22Rv1 (cell line): ENCODE results near the gene AFF2.

ENCODE experiments used
- CTCF ChIP-seq: fragments of 450-650 bp; IDR thresholded peaks from 2 replicates; pipeline ENCODE4 v1.5.1; 2017; ENCODE audit warnings: mild to moderate bottlenecking
- ZFX ChIP-seq: fragments of 450-650 bp; IDR thresholded peaks from 2 replicates; pipeline ENCODE4 v1.6.1; 2017; ENCODE audit warnings: antibody characterized with exemption, borderline replicate concordance

GRCh38 chrX:148633218-148633908, 132.9 kb downstream of the AFF2 start:
- TF ChIP-seq CTCF (no peak), ZFX (no peak)
